OCI-LY3 (cell line): ENCODE measurements around the gene ACBD3.

Experiments used
- H2AFZ ChIP-seq: fragments of 200-600, 300-600 bp; shearing (Covaris generic); 2 replicates; pipeline ENCODE4 v1.6.0; 2014; ENCODE audit warnings: antibody characterized with exemption, low read depth, low read length
- H3K27ac ChIP-seq: fragments of 200-600, 300-600 bp; sonication (generic); 2 replicates; pipeline ENCODE4 v1.5.1; 2014; ENCODE audit warnings: mild to moderate bottlenecking, low read length, moderate library complexity, mixed read lengths
- H3K27me3 ChIP-seq: fragments of 200-600, 300-600 bp; sonication (generic); 2 replicates; pipeline ENCODE4 v1.6.1; 2014; ENCODE audit warnings: low read depth, low read length, mixed read lengths
- H3K36me3 ChIP-seq: fragments of 200-600, 300-600 bp; sonication (generic); replicated peaks from 2 replicates; pipeline ENCODE3; 2014; ENCODE audit warnings: low read depth, low read length, mixed read lengths
- H3K4me1 ChIP-seq: fragments of 300-600, 200-600 bp; sonication (generic); 2 replicates; pipeline ENCODE4 v1.6.1; 2014; ENCODE audit warnings: low read length, mixed read lengths
- H3K4me2 ChIP-seq: fragments of 200-600, 300-600 bp; sonication (generic); 2 replicates; pipeline ENCODE4 v1.6.1; 2014; ENCODE audit warnings: low read length, mixed read lengths
- H3K4me3 ChIP-seq: fragments of 300-600, 200-600 bp; sonication (generic); 2 replicates; pipeline ENCODE4 v1.5.1; 2014; ENCODE audit warnings: antibody characterized with exemption, mild to moderate bottlenecking, low read length, moderate library complexity
- H3K79me2 ChIP-seq: fragments of 300-600, 200-600 bp; shearing (Covaris generic); 2 replicates; pipeline ENCODE4 v1.6.1; 2014; ENCODE audit warnings: mild to moderate bottlenecking, low read length, mixed read lengths
- H3K9ac ChIP-seq: fragments of 300-600, 200-600 bp; shearing (Covaris generic); 2 replicates; pipeline ENCODE4 v1.6.0; 2014; ENCODE audit warnings: mild to moderate bottlenecking, low read length, moderate library complexity
- H3K9me3 ChIP-seq: fragments of 200-600, 300-600 bp; shearing (Covaris generic); 2 replicates; pipeline ENCODE4 v1.6.1; 2014; ENCODE audit warnings: low read length, mixed read lengths; ENCODE audit not compliant: insufficient read depth
- H4K20me1 ChIP-seq: fragments of 200-600, 300-600 bp; sonication (generic); 2 replicates; pipeline ENCODE4 v1.6.1; 2016; ENCODE audit warnings: low read length, mixed read lengths; ENCODE audit not compliant: insufficient read depth
- EZH2phosphoT487 ChIP-seq: fragments of 200-600 bp; shearing (Covaris generic); IDR thresholded peaks from 2 replicates; pipeline ENCODE4 v1.6.1; 2018; ENCODE audit warnings: antibody characterized with exemption, mixed run types, low read depth
- TF ChIP-seq, protein P1 (sequence below): fragments of 200-600, 300-600 bp; sonication (generic); IDR thresholded peaks from 2 replicates; pipeline ENCODE4 v1.5.1; 2014; ENCODE audit warnings: antibody characterized with exemption, low read length, low read depth

The ACBD3 gene

DNA sequence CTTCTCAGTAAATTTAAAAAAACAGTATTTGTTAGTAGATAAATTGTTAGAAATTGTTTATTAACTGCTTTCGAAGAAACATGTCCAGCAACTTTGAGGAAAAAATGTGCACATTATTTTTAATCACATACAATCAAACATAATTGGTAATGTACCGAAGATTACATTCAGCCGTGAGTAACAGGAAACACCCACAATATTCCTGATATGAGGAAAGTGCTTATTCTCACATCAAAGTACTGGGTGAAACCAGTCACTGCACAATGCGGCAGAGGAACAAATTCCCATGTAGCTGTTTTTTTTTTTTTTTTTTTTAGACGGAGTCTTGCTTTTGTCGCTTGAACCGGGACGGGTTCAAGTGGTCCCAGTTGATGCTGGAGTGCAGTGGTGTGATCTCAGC is 9.7 kb downstream of the ACBD3 start:
- Histone ChIP-seq H3K79me2 (peaks cover 92% of the 10 kb centered on the region), H3K9ac (no peak overlapping the region), H3K4me1 (no peaks in the 10 kb centered on the region), H4K20me1 (peaks cover 50% of the 10 kb centered on the region), H3K27me3 (no peaks in the 10 kb centered on the region), H3K4me3 (no peak overlapping the region), H3K9me3 (no peaks in the 10 kb centered on the region), H3K36me3 (peaks cover 16% of the 10 kb centered on the region), H3K4me2 (no peak overlapping the region), H3K27ac (no peak overlapping the region), H2AFZ (no peak overlapping the region)
- no peak for TF ChIP-seq EZH2phosphoT487
- TF ChIP-seq, protein P1, sequence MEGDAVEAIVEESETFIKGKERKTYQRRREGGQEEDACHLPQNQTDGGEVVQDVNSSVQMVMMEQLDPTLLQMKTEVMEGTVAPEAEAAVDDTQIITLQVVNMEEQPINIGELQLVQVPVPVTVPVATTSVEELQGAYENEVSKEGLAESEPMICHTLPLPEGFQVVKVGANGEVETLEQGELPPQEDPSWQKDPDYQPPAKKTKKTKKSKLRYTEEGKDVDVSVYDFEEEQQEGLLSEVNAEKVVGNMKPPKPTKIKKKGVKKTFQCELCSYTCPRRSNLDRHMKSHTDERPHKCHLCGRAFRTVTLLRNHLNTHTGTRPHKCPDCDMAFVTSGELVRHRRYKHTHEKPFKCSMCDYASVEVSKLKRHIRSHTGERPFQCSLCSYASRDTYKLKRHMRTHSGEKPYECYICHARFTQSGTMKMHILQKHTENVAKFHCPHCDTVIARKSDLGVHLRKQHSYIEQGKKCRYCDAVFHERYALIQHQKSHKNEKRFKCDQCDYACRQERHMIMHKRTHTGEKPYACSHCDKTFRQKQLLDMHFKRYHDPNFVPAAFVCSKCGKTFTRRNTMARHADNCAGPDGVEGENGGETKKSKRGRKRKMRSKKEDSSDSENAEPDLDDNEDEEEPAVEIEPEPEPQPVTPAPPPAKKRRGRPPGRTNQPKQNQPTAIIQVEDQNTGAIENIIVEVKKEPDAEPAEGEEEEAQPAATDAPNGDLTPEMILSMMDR: no peak

DNA sequence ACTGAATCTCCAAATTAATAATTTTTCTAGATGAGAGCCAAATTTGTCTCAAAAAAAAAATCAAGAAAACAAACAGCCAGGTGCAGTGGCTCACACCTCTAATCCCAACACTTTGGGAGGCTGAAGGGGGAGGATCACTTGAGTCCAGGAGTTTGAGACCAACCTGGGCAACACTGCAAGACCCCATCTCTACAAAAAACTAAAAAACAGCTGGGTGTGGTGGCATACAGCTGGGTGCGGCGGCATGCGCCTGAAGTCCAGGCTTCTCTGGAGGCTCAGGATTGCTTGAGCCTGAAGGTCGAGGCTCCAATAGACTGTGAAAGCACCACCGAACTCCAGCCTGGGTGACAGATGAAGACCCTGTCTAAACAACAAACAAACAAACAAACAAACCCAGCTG is 14.0 kb downstream of the ACBD3 start:
- Histone ChIP-seq H3K79me2 (peaks cover 68% of the 10 kb centered on the region), H2AFZ (no peak overlapping the region), H3K4me3 (no peak overlapping the region), H3K9me3 (no peaks in the 10 kb centered on the region), H3K36me3 (peaks cover 3% of the 10 kb centered on the region), H3K9ac (no peak overlapping the region), H3K27me3 (no peaks in the 10 kb centered on the region), H4K20me1 (peaks cover 24% of the 10 kb centered on the region; the same call in 1 of the 2 replicates), H3K4me1 (no peaks in the 10 kb centered on the region), H3K27ac (no peak overlapping the region), H3K4me2 (no peak overlapping the region)
- no peak for TF ChIP-seq EZH2phosphoT487
- TF ChIP-seq, protein P1: no peak

DNA sequence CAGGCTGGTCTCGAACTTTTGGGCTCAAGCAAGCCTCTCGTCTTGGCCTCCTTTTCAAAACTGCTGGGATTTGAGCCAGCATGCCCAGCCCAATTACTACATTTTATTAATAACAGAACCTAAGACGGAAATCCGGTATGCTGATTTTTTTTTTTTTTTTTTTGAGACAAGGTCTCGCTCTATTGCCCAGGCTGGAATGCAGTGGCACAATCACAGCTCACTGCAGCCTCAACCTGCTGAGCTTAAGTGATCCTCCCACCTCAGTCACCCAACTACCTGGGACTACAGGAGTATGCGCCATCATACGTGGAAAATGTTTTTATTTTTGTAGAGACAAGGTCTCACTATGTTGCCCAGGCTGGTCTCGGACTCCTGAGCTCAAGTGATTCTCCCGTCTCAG is 20.2 kb downstream of the ACBD3 start:
- Histone ChIP-seq H3K9ac (no peak overlapping the region), H3K4me1 (no peaks in the 10 kb centered on the region), H4K20me1 (peaks cover 25% of the 10 kb centered on the region), H3K27ac (no peak overlapping the region), H3K36me3 (peaks cover 27% of the 10 kb centered on the region), H3K27me3 (no peaks in the 10 kb centered on the region), H3K4me2 (no peak overlapping the region), H3K4me3 (no peak overlapping the region), H3K9me3 (no peaks in the 10 kb centered on the region), H3K79me2 (peaks cover 30% of the 10 kb centered on the region), H2AFZ (no peak overlapping the region)
- TF ChIP-seq EZH2phosphoT487: no peak
- TF ChIP-seq, protein P1: no peak

DNA sequence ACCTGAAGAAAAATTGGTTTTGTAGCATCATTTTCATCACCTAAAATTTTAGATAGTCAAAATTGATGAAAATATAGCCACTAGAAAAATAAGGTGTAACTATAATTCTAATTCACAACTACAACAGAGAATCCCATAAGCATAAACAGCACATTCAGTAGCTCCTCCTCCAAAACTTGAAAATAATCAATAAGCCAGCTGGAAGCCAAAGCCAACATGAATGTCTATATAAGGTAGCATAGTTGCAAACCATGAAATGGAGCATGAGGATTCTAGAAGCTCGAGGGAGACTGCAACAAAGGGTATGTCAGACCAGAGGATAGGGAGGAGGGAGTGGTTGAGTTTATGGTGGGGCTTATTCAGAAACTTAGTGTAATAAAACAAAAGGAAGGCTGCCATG is 22.4 kb downstream of the ACBD3 start:
- H3K4me2 ChIP-seq: no peak overlapping the region
- H3K4me3 ChIP-seq: no peak overlapping the region
- H3K79me2 ChIP-seq: peaks cover 25% of the 10 kb centered on the region
- H3K4me1 ChIP-seq: no peaks in the 10 kb centered on the region
- H3K36me3 ChIP-seq: peaks cover 38% of the 10 kb centered on the region
- H2AFZ ChIP-seq: no peak overlapping the region
- TF ChIP-seq, protein P1: no peak
- no peak for TF ChIP-seq EZH2phosphoT487
- no peaks in the 10 kb centered on the region for H3K27me3 ChIP-seq
- H3K27ac ChIP-seq: no peak overlapping the region
- H3K9me3 ChIP-seq: no peaks in the 10 kb centered on the region
- peaks cover 32% of the 10 kb centered on the region for H4K20me1 ChIP-seq
- H3K9ac ChIP-seq: no peak overlapping the region
